Endodermal cell (in vitro differentiated cells): ENCODE results near the gene SLC5A11. TPM values are rescaled to one million over a fixed set of nuclear protein-coding genes. Genes with fewer than 3 reads are reported as not detected.

Experiments
- DNase-seq: peaks from one replicate; pipeline ENCODE4 v3.0.0-alpha.2; 2017
- H3K27ac ChIP-seq: 2 replicates; pipeline ENCODE4 v1.5.1; 2013; ENCODE audit warnings: mild to moderate bottlenecking, low read depth, low read length, moderate library complexity
- H3K27me3 ChIP-seq: 2 replicates; pipeline ENCODE4 v1.6.1; 2013; ENCODE audit warnings: mild to moderate bottlenecking, low read length, moderate library complexity; ENCODE audit not compliant: insufficient read depth, control insufficient read depth, poor library complexity, severe bottlenecking
- H3K36me3 ChIP-seq: 2 replicates; pipeline ENCODE4 v1.7.0; 2013; ENCODE audit warnings: mild to moderate bottlenecking, low read length, moderate library complexity; ENCODE audit not compliant: control insufficient read depth, insufficient read depth
- H3K4me1 ChIP-seq: one replicate; pipeline ENCODE4 v1.7.0; 2013; ENCODE audit warnings: low read length; ENCODE audit not compliant: control insufficient read depth, insufficient read depth
- H3K4me3 ChIP-seq: 2 replicates; pipeline ENCODE4 v1.5.1; 2013; ENCODE audit warnings: mild to moderate bottlenecking, low read length, moderate library complexity
- H3K9ac ChIP-seq: 2 replicates; pipeline ENCODE4 v1.6.1; 2013; ENCODE audit warnings: mild to moderate bottlenecking, low read length, moderate library complexity; ENCODE audit not compliant: poor library complexity, severe bottlenecking; ENCODE audit errors: extremely low read depth
- H3K9me3 ChIP-seq: 2 replicates; pipeline ENCODE4 v1.6.1; 2013; ENCODE audit warnings: mild to moderate bottlenecking, low read length, moderate library complexity; ENCODE audit not compliant: control insufficient read depth
- H3K27ac Mint-ChIP-seq: 2 replicates; pipeline ENCODE4 v1.8.0; 2020; ENCODE audit warnings: mixed read lengths
- H3K27me3 Mint-ChIP-seq: 2 replicates; pipeline ENCODE4 v1.8.0; 2021; ENCODE audit warnings: mild to moderate bottlenecking, mixed read lengths; ENCODE audit not compliant: insufficient read depth
- H3K36me3 Mint-ChIP-seq: 2 replicates; pipeline ENCODE4 v1.8.0; 2020; ENCODE audit warnings: low read depth, mixed read lengths
- H3K4me1 Mint-ChIP-seq: 2 replicates; pipeline ENCODE4 v1.8.0; 2020; ENCODE audit warnings: mixed read lengths
- H3K4me3 Mint-ChIP-seq: 2 replicates; pipeline ENCODE4 v1.8.0; 2020; ENCODE audit warnings: mild to moderate bottlenecking, moderate library complexity, mixed read lengths
- H3K9me3 Mint-ChIP-seq: 2 replicates; pipeline ENCODE4 v1.8.0; 2020; ENCODE audit warnings: mild to moderate bottlenecking, mixed read lengths
- WGBS, 2 experiments: methylation state at CpG; one replicate each; pipeline versions ENCODE4 v1.1.5 to v1.1.7; 2013; ENCODE audit warnings: missing lambda C conversion rate in 2 of 2, mixed read lengths in 1 of 2; ENCODE audit not compliant: insufficient coverage in 1 of 2, insufficient read length in 1 of 2; 5-methylcytosine and 5-hydroxymethylcytosine counted together
- total RNA-seq, 2 donors: library from RNA; stranded (reverse); fragmentation: NEBNext Ultra II Directional in 1 of 2; extraction: Animal tissue kit (Norgen Biotek cat#: 25700) in 1 of 2; gene quantifications; 2 replicates in 1 of 2; 3 replicates in 1 of 2; pipeline ENCODE4 v1.2.1, GENCODE V29; 2021
- TF ChIP-seq, protein P1 (sequence below): fragments of 200-600 bp; sonication (generic); conservative IDR thresholded peaks from 2 replicates; pipeline ENCODE4 v1.5.0; 2021; ENCODE audit warnings: antibody characterized with exemption, mild to moderate bottlenecking

SLC5A11 gene
- total RNA-seq, 2 donors from 2014 or later, result 0.29 TPM; not detected in 1

GRCh38 chr16:24950275-24950674 lies 104.5 kb downstream of the SLC5A11 start:
- no peaks in the 10 kb centered on the region for H3K27me3 ChIP-seq
- no peak overlapping the region for H3K4me3 ChIP-seq
- no peak overlapping the region for H3K27ac Mint-ChIP-seq
- no peaks in the 10 kb centered on the region for H3K4me1 ChIP-seq
- no peak for DNase-seq
- H3K27me3 Mint-ChIP-seq, result no peaks in the 10 kb centered on the region
- H3K36me3 Mint-ChIP-seq, result peaks cover 68% of the 10 kb centered on the region
- TF ChIP-seq, protein P1, sequence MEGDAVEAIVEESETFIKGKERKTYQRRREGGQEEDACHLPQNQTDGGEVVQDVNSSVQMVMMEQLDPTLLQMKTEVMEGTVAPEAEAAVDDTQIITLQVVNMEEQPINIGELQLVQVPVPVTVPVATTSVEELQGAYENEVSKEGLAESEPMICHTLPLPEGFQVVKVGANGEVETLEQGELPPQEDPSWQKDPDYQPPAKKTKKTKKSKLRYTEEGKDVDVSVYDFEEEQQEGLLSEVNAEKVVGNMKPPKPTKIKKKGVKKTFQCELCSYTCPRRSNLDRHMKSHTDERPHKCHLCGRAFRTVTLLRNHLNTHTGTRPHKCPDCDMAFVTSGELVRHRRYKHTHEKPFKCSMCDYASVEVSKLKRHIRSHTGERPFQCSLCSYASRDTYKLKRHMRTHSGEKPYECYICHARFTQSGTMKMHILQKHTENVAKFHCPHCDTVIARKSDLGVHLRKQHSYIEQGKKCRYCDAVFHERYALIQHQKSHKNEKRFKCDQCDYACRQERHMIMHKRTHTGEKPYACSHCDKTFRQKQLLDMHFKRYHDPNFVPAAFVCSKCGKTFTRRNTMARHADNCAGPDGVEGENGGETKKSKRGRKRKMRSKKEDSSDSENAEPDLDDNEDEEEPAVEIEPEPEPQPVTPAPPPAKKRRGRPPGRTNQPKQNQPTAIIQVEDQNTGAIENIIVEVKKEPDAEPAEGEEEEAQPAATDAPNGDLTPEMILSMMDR, result no peak
- no peak overlapping the region for H3K27ac ChIP-seq
- WGBS, 2 experiments, result 94 to 95% methylated on average over 4 to 5 of the region's 5 CpGs
- no peak overlapping the region for H3K4me3 Mint-ChIP-seq
- no peaks in the 10 kb centered on the region for H3K9me3 Mint-ChIP-seq
- peaks cover 86% of the 10 kb centered on the region for H3K36me3 ChIP-seq
- no peak overlapping the region for H3K9ac ChIP-seq
- H3K4me1 Mint-ChIP-seq, result no peaks in the 10 kb centered on the region
- no peaks in the 10 kb centered on the region for H3K9me3 ChIP-seq

DNA sequence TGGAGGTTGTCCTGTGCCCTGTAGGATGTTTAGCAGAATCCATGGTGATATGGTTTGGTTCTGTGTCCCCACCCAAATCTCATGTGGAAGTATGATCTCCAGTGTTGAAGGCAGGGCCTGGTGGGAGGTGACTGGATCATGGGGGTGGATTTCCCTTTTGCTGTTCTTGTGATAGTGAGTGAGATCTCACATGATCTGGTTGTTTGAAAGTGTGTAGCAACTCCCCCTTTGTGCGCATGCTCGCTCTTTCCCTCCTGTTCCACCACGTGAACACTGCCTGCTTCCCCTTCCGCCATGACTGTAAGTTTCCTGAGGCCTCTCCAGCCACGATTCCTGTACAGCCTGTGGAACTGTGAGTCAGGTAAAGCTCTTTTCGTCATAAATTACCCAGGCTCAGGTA lies 107.5 kb downstream of the SLC5A11 start:
- Histone ChIP-seq H3K9me3 (no peaks in the 10 kb centered on the region), H3K4me1 (no peaks in the 10 kb centered on the region), H3K4me3 (no peak overlapping the region), H3K9ac (no peak overlapping the region), H3K36me3 (peaks cover 86% of the 10 kb centered on the region), H3K27ac (no peak overlapping the region), H3K27me3 (no peaks in the 10 kb centered on the region)
- TF ChIP-seq, protein P1, result no peak
- DNase-seq, result no peak
- 92 to 98% methylated on average over 6 of the region's 6 CpGs for WGBS, 2 experiments
- H3K36me3 Mint-ChIP-seq, result peaks cover 58% of the 10 kb centered on the region
- no peak overlapping the region for H3K4me3 Mint-ChIP-seq
- H3K4me1 Mint-ChIP-seq, result no peaks in the 10 kb centered on the region
- H3K27ac Mint-ChIP-seq, result no peak overlapping the region
- H3K27me3 Mint-ChIP-seq, result no peaks in the 10 kb centered on the region
- no peaks in the 10 kb centered on the region for H3K9me3 Mint-ChIP-seq

- Histone ChIP-seq H3K9me3 (no peaks in the 10 kb centered on the region), H3K27ac (no peak overlapping the region), H3K4me1 (no peaks in the 10 kb centered on the region), H3K27me3 (no peaks in the 10 kb centered on the region), H3K9ac (no peak overlapping the region), H3K4me3 (no peak overlapping the region), H3K36me3 (peaks cover 86% of the 10 kb centered on the region)
- TF ChIP-seq, protein P1, result no peak
- H3K4me1 Mint-ChIP-seq, result no peaks in the 10 kb centered on the region
- H3K9me3 Mint-ChIP-seq, result no peaks in the 10 kb centered on the region
- no peak overlapping the region for H3K4me3 Mint-ChIP-seq
- H3K36me3 Mint-ChIP-seq, result peaks cover 59% of the 10 kb centered on the region
- H3K27me3 Mint-ChIP-seq, result no peaks in the 10 kb centered on the region
- DNase-seq, result no peak
- H3K27ac Mint-ChIP-seq, result no peak overlapping the region
- 96% methylated on average over 4 of the region's 5 CpGs; no CpG with 5 or more reads in 1 of the 2 experiments for WGBS, 2 experiments
These were observed 108.0 kb downstream of the SLC5A11 start for GRCh38 chr16:24953721-24954120.
